Brain microvascular endothelial cell (primary cell): ENCODE results near the gene PI3.

ENCODE experiments used
- DNase-seq: peaks from one replicate; pipeline ENCODE4 v3.0.0-alpha.2; 2020
- H3K27ac ChIP-seq: fragments of 250-450 bp; sonication (Bioruptor Pico); 2 replicates; pipeline ENCODE4 v1.5.1; 2020; ENCODE audit warnings: mild to moderate bottlenecking, moderate library complexity
- H3K27me3 ChIP-seq: fragments of 250-450 bp; sonication (Bioruptor Pico); replicated peaks from 2 replicates; pipeline ENCODE4 v1.5.1; 2020; ENCODE audit warnings: mild to moderate bottlenecking
- H3K36me3 ChIP-seq: fragments of 250-450 bp; sonication (Bioruptor Pico); replicated peaks from 2 replicates; pipeline ENCODE4 v1.5.1; 2020; ENCODE audit warnings: mild to moderate bottlenecking
- H3K4me3 ChIP-seq: 2 replicates; pipeline ENCODE4 v1.5.1; 2011; ENCODE audit warnings: low read depth, mild to moderate bottlenecking, control low read depth, low read length, moderate library complexity
- CTCF ChIP-seq: IDR thresholded peaks from 2 replicates; pipeline ENCODE4 v1.5.1; 2011; ENCODE audit warnings: low read depth, mild to moderate bottlenecking, moderate library complexity, low read length, control low read depth, inconsistent platforms; ENCODE audit errors: missing control alignments
- in situ Hi-C: cut with HindIII; loops from 2 replicates; pipeline ENCODE4 v1.10.0; 2017; ENCODE audit warnings: low sequenced_read_pairs, low pct_ligation_motif_present

PI3 gene

DNA sequence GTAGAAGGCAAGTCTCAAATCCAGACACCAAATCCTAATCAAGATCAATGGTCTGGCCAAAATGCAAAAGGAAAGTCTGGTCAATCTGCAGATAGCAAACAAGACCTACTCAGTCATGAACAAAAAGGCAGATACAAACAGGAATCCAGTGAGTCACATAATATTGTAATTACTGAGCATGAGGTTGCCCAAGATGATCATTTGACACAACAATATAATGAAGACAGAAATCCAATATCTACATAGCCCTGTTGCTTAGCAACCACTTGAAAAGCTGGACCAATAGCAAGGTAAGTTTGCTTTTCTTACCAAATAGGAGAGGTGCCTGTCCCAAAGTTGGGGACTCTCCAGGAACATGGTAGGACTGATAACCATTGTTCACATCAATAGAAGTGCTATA lies 48.4 kb downstream of the PI3 start:
- in situ Hi-C loops = no loop called here
- no peaks in the 10 kb centered on the region for H3K36me3 ChIP-seq
- H3K27me3 ChIP-seq = no peaks in the 10 kb centered on the region
- no peak overlapping the region for H3K4me3 ChIP-seq
- no peak for TF ChIP-seq CTCF
- DNase-seq = no peak
- no peak overlapping the region for H3K27ac ChIP-seq
